Fibroblast of skin of right quadriceps (primary cell): ENCODE measurements around the gene NRXN3.

ENCODE experiments used
- DNase-seq: peaks from one replicate; pipeline ENCODE4 v3.0.0-alpha.2; 2013

NRXN3 gene

DNA sequence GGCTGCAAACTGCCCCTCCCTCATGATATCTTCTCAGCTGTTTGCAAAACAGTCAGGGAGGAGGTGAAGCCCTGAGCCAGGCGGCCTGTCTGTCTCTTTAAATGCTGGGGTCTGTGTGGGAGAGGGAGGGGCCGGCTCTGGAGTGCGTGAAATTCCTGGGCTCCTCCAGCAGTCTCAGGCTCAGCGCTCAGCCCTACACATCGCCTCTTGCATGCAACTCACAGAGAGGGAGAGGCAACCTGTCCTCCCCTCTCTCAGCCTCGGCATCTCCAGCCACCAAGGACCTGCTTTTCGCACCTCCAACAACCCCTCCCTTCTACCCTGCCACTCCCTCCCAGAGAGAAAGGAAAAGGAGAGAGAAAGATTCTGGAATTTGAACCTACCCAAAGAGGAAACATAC, at the start of gene NRXN3:
TSS of gene NRXN3 (plus strand) at position 171 of the 400 bp plus-strand sequence. CDS start 72,721 bp downstream, outside the sequence.
- no peak for DNase-seq

GRCh38 chr14:78122436-78122835, 47.7 kb upstream of the NRXN3 start:
- no peak for DNase-seq

DNA sequence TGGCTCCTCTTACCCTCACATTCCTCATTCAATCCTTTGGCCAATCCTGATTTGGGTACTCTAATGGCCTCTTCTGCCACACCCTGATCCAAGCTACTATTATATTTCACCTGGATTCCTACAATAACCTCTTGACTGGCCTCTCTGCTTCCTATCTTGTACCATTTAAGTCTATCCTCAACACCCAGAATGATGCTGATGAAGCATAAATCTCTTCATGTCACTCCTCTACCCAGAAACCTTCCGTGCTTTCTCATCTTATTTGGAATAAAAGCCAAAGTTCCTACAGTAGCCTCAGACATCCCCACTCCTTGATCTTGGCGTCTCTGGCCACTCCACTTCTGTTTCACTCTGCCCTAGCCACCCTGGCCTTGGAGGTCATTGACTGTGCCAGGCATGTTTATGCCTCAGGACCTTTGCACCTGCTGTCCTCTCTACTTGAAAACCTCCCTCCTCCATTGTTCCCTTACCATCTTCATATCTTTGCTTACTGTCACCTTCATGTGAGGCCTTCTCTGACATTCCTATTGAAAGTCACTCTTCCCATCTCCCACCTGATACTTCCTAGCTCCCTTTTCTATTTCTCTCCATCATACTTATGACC, 46.4 kb upstream of the NRXN3 start:
- DNase-seq: no peak

- DNase-seq: no peak
Measured at GRCh38 chr14:78127961-78128360, 42.2 kb upstream of the NRXN3 start.

DNA sequence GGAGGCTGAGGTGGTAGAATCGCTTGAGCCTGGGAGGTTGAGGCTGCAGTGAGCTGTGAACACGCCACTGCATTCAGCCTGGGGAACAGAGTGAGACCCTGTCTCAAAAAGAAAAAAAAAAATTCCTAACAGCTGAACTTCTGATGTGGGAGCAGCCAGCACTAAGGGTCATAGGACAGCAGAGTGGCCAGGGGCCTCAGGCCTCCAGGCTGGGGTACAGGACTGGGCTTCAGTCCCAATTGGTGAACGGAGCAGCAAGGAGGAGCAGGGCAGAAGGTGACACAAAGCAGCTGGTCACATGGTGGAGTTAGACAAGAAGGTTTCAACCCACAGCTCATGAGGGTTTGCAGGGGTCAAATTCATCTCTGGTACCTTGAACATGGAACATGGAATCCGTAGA, 40.8 kb upstream of the NRXN3 start:
- DNase-seq: no peak

DNA sequence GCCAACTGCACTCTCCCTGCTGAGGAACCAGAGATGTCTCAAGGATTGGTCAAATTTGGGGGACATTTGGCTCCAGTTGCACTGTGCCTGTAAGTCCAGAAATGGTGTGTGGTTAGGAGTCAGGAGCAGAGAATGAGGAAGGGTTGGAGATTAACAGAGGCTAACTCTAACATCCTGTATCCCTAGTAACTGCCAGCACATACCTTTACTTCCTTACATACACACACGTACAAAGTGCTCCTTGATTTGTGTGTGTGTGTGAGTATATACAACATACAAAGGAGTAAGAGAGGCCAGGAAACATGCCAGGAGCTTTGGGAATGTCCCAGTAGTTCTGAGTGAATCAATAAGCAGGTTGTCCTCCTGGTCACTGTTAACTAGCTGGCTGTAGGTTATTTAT, 39.8 kb upstream of the NRXN3 start:
- no peak for DNase-seq

GRCh38 chr14:78131201-78131600, 39.0 kb upstream of the NRXN3 start:
- no peak for DNase-seq

DNA sequence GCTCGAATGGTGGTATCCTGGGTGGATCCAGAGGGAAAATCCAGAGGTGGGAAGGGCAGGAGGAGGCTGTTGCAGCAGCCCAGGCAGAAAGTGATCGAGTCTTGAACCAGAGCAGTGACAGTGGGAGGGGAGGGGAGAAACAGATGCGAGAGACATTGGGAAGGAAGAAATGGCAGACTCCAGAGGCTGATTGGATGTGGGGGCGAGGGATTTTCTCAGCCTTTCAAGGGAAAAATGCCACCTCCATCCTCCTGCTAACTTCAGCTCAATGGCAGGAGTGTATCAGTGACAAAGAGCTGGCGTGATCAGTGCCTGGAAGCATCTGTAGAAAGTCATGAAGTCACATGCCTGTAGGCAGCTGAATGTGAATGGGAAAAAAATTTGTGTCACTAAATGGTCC, 38.6 kb upstream of the NRXN3 start:
- DNase-seq: no peak

DNA sequence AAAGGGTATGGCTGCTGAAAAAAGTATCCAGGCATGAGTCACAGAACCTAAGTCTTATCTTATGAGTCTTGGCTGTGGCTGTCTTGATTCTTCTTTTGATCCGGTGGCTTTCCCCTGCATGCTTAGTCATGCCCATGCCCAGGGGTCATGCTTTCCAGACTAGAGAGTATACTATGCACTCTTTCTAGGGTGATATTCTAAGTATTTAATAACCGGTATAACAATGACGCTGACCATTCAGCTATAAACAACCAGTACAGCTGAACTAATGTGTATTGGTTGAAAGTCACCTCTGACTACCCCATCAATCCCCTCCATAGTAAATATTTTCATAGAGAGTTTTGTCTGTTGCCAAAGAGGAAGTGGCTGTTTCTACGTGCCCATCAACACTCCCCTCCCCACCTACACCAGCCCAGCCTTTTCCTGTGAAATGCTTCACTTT, 34.7 kb upstream of the NRXN3 start:
- DNase-seq: no peak

GRCh38 chr14:78136695-78137094, 33.5 kb upstream of the NRXN3 start:
- no peak for DNase-seq

DNA sequence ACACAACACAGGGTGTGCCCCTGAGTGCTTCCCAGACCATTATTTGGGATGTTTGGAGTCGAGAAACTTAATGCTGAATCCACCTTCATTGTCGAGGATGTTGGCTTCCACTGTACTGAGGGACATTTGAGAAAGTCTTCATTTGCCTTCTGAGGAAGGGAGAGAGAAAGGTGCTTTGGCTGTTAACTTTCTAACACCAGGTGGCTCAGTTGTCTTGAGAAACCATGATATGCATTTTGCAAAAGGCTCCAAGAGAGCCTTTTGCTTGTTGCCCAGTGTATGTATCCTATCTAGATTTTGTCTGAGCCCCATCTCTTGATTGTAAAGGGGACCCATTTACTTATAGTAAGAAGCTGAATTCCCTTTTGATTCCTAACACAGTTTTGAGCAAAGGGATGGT, 28.6 kb upstream of the NRXN3 start:
- no peak for DNase-seq

GRCh38 chr14:78142998-78143397, 27.2 kb upstream of the NRXN3 start:
- DNase-seq: no peak

DNA sequence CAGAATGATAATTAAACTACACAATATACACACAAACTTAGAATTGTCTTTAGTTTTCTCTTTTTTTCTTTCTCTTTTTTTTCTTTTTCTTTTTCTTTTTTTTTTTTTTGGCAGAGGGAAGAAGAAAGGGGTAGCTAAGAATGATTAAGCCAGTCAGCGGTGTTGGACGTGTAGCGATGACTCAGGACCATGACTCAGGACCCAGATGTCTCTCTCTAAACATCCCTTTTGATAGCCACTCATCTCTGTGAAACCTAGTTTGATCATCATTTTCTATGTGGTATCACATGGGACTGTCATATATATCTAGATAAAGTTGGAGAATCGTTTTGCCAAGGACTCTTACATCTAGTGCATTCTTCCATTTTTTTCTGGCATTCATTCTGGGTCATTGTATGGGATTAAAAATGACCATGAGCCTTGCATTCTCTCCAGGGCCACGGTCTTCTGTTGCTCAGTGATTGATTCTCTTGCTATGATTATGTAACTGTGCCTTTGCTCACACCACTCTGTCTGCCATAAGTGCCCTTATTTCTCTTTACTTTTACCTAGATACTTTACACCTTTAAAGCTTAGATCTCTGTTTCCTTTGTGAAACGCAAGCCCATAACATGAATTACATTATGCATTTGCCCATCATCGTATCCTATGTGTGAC, 26.6 kb upstream of the NRXN3 start:
- DNase-seq: peak; percentile 33

- DNase-seq: no peak
Measured at GRCh38 chr14:78152201-78153063, 17.7 kb upstream of the NRXN3 start.

DNA sequence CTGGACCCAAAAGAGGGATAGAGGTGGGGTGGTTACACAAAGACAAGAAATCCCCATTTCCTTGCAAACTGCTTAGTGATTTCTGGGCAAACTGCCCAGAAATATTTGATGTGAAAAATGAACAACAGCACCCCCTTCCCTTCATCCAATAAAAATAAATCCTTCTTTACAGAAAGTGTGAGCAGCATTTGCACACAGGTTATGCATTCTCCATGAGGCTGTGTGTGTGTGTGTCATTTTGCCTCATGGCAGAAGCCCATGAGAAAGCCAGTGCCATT, 17.2 kb upstream of the NRXN3 start:
- DNase-seq: peak; percentile 35

DNA sequence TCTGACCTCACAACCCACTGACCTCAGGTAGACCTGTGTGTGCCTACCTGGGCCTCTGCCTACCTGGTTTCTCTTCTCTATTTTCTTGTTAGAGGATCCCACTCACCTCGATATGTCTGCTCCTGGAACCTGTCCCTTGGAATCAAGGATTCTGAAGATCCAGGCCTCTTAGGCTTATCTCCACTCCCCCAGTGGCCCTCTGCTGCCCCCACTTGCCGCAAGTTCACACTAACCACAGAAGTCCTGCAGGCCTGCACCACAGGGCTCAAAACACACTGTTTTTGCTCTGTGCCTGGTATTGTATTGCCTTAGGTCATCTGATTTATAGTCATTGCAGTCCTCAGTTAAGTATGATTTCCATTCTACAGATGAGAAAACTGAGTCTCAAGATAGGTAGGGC, 15.3 kb upstream of the NRXN3 start:
- no peak for DNase-seq

GRCh38 chr14:78156196-78156595, 14.0 kb upstream of the NRXN3 start:
- no peak for DNase-seq

GRCh38 chr14:78157494-78158437, 12.4 kb upstream of the NRXN3 start:
- DNase-seq: peak; percentile 11

DNA sequence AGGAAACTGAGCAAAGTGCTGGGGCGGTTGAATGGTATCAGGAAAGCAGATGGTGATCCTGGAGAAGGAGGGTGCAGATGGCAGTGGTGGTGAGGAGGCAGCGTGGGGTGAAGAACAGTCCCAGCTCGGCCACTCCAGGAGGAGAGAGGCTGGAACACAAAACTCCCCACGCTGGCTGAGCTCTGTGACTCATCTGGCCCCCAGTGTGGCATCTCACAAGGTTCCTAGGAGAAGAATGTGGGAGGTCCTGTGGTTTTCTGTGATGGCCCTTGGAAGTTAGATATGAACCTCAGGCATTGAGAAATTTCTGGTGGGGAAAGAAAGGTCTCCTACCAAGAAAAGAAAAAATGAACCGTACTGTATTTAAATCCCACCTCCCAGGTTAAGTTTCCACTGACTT, 8.0 kb upstream of the NRXN3 start:
- DNase-seq: peak; percentile 28

DNA sequence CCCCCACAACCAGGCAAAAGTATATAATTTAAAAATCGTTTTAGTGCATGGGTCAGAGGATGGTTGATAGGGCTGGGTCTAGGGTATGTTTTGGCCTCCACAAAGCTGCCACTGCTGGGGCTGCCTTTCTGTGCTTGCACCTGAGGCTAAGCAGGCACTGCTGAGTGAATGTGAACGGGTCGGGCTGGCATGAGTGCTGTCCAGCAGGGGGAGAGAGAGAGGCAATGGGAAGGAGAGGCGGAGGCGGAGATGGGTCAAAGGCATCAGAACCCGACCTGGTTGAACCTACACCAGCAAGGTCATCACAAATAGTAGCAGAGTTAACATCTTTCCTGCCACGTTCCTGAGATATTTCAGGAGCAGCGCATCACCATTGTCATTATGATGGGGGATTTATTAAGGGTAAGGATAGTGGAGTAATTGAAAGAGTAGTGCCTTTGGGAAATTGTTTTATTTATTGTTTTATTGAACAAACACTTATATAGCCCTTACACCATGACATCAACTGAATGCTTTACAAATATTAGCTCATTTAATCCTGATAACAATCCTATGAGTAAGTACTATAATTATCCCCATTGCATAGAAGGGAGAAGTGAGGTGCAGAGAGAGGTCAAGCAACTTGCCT, 5.8 kb upstream of the NRXN3 start:
- DNase-seq: no peak

GRCh38 chr14:78172428-78172827, 2.3 kb downstream of the NRXN3 start:
- no peak for DNase-seq

DNA sequence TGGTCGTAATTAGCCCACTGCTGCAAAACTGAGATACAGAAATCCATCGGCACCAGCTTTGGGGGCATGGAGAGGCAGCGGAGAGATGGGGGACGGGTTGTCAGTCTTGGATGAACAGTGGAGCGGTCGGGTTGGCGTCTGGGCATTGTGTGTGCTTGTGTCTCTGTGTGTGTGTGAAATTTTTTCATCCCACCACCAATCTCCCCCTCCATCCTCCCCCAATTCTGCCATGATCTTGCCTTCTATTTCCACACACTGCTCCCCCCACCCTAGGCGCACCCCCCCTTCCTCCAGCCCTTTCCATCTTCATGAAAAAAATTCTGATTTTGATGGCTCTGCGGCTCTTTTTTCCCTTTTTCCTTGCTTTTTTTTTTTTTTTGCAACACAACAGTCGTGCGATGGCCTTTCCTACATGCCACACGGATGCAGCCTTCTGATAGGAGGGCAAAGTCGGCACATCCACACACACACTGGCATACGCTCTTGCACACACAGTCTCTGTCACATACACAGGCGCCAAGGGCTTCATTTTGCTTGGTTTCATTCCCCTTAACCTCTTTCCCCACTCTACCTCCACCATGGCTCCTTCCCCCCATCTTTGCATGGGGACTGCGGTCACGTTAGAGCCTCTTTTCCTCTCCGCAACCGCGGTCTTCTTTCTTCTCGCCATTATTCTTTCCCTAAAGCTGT, 3.3 kb downstream of the NRXN3 start:
- DNase-seq: no peak
